ENCODE measurements around the gene FOXJ3.
"Not testable (repeated sequence)": the region's sequence is repeated elsewhere in the genome, so short reads cannot be mapped to it uniquely, and the experiment has no call there.

The FOXJ3 gene

DNA sequence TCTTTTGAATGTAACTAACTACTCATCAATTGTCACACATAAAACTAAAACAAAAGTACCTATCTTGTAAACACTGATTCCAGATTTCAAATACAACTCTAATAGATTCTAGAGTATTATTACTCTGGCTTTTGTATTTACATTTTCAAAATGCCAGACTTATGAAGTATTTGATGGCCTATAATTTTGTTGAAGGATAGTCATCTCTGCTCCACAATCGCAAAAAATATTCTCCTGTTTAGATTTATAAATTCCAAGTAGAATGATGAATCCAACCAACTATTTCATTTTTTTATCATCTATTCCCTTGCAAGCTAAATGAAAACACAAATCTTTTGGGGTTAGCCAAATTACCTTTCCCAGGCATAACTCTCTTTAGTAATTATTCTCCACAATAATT is 95.5 kb downstream of the FOXJ3 start:
- no peak for DNase-seq

DNA sequence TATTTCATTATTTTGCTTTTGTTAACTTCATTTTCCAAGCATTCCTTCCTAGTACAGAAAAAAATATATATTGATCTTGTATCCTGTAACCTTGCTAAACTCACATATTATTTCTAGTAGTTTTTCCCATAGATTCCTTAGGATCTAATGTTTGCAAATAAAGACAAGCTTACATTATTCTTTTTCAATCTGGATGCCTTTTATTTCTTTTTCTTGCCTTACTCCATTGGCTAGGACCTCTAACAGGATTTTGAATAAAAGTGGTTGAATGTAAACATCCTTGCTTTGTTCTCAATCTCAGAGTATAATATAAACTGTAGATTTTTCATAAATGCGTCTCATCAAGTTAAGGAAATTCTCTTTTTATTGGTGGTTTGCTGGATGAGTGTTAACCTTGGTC is 96.0 kb downstream of the FOXJ3 start:
- DNase-seq, result no peak

- DNase-seq, result no peak
Observed at GRCh38 chr1:42231253-42231652, 103.8 kb downstream of the FOXJ3 start.

DNA sequence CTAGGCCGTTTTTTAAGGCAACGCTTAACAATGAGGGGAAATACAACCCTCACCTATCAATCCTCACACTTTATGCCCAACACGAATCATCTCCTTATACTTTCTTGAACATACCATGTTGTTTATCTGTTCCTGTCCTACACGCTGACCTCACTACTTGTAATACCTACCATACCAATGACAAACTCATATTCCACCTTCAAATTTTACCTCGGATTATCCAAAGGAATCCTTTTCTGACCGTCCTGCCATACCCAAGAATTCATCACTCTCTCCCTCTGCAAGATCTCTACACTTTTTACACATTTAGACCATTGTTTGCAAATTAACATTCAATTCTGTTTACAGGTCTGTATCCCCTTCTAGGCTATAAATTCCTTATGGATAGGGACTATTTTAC is 106.1 kb downstream of the FOXJ3 start:
- no peak for DNase-seq

DNA sequence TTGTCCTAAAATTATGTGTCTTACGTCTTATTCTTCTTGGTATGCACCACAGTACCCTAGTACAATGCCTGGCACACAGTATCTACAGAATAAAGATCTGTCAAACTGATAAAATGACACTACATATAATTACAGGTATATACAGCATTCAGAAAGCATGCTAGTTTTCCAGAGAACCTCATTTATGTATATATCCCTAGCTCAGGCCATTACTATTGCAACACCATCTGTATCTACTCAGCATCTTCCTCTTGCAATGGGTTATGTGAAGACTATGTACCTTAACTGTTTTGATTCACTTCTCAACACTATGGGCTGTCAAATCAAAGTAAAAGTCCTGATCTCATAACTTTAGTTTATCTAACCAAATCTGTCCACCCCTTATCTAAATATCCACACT is 112.0 kb downstream of the FOXJ3 start:
- DNase-seq, result no peak

DNA sequence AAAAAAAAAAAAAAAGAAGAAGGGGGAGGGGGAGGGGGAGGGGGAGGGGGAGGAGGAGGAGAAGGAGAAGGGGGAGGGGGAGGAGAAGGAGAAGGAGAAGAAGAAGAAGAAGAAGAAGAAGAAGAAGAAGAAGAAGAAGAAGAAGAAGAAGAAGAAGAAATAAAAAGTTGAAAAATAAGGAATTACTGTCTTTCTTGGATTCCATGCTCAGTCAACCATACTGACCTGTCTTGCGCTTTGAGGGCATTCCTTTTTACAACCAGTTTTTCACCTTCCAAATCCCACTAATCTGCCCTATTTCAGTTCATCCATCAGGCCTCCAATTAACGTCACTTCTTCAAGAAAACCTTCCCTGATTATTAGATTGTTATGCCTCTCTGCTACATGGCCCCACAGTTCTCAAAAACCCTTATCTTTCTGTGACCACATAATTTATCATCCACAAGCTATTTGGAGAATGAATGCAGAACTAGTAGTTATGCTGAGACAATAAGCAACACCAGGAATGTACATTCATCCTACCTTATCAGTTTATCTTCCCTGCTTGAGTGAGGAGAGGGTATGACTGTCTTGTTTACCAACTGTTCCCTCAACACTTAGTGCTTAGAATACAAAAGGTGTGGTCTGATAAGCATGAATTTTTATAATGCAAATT is 113.0 kb downstream of the FOXJ3 start:
- no peak for DNase-seq

- no peak for DNase-seq
Observed at GRCh38 chr1:42221456-42221855, 113.6 kb downstream of the FOXJ3 start.

DNA sequence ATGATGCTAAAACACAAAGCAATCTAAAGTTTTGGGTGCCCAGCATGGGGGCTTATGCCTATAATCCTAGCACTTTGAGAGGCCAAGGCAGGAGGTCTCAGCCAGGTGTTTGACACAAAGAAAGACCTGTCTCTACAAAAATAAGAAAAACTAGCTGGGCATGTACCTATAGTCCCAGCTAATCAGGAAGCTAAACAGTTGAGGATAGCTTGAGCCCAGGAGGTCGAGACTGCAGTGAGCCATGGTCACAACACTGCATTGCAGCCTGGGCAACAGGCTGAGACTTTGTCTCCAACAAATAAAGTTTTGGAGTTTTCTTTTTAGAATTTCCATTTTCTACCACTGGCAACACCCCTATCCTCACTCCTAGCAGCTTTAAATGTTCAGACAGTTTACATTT is 115.4 kb downstream of the FOXJ3 start:
- DNase-seq, result no peak

DNA sequence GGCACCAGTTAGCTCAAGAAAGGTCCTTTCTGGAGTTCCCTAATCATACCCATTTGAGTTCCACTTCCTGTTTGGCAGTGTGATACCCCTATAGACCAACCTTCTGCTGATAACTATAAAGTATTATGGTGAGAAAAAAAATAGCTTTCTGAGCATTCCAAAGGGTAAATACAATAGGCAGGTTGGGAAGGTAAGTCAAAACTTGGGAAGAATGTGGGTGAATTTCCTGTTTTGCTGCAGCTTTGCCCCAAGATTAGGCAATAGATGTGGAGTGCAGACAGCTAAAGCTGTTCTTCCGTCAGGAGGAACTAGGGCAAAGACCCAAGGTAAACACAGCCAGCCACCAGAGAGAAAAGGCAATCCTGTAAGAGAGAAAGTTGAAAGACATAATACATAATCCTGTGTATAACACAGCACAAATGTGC is 120.6 kb downstream of the FOXJ3 start:
- no peak for DNase-seq

GRCh38 chr1:42211224-42211623 is 123.8 kb downstream of the FOXJ3 start:
- no peak for DNase-seq

- no peak for DNase-seq
Observed at GRCh38 chr1:42210421-42211133, 124.5 kb downstream of the FOXJ3 start.

- DNase-seq, result no peak
Observed at GRCh38 chr1:42209526-42210251, 125.3 kb downstream of the FOXJ3 start.

DNA sequence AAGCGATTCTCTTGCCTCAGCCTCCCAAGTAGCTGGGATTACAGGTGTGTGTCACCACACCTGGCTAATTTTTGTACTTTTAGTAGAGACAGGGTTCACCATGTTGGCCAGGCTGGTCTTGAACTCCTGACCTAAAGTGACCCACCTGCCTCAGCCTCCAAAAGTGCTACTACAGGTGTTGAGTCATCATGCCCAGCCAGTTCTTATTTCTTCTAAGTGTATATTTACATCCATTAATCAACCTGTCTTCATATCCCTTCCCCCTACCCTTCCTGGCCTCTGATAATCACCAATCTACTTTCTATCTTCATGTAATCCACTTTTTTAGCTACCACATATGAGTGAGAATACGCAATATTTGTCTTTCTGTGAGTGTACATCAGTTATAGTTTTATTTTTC is 128.1 kb downstream of the FOXJ3 start:
- DNase-seq, result not testable (repeated sequence)

DNA sequence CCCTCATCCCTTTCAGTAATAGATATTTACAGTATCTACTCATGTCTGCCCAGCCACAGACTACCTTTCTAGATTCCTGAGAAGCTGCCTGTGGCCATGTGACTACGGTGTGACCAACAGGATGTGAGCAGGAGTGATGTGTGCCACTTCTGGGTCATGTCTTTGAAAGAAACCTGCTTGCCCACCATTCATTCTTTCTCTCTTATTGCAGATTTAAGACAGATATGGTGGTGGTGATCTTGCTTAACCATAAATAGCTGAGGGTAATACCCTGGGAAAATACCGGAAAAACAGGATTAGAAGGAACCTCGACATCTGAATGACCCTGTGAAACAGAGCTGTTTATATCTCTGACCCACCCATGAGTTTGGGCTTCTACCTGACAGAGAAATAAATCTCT is 128.9 kb downstream of the FOXJ3 start:
- DNase-seq, result no peak

DNA sequence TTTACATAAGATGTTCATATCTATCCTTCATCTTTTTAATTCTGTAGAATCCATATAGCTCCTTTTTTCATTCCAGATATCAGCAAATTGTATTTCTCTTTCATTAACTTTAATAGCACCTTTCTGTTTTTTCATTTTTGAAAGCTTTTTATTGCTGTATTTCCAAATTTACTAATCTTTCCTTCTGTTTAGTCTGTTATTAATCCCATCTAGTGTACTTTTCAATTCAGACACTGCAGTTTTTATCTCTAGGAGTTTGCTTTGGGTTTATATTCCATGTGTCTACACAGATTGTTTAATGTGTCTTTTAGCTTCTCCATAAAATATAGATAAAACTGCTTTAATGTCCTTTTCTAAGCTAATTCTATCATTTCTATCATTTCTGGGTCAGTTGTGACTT is 133.0 kb downstream of the FOXJ3 start:
- no peak for DNase-seq

DNA sequence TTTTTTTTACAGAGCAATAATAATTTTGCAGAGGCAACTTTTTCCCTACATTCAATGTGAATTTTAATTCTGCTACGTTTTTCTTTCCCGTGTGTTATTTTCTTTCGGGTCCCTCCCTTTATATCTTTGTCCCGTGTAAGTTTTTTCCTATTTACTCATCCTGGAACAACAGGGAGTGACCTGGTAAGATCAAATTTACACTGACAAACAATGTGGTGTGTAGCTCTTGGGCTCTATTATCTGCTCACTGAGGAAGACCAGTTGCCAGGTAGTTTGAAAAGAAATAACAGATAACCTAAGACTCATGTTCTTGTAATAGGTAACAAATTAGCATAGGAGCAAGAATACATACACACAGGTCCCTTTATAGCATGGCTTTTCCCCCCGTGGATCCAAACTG is 136.8 kb downstream of the FOXJ3 start:
- no peak for DNase-seq

- no peak for DNase-seq
Observed at GRCh38 chr1:42195841-42196240, 139.2 kb downstream of the FOXJ3 start.

DNA sequence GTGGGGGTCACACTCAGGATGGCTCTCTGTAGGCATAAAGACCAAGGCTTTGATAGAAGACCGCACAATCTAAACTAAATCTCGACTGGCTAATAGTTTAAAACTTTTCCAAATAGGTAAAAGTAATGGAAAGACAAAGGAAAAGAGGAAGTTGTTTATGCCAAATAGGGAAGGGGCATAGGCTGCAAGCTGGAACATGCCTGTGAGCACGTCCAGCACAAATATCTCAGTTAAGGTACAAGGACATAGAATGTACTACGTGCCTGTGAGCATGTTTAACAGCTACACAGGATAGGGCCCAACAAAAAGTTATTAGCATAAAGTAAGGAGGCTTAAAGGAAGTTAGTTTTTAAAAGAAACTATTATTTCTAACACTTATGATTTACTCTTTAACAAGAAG is 142.9 kb downstream of the FOXJ3 start:
- DNase-seq, result no peak

DNA sequence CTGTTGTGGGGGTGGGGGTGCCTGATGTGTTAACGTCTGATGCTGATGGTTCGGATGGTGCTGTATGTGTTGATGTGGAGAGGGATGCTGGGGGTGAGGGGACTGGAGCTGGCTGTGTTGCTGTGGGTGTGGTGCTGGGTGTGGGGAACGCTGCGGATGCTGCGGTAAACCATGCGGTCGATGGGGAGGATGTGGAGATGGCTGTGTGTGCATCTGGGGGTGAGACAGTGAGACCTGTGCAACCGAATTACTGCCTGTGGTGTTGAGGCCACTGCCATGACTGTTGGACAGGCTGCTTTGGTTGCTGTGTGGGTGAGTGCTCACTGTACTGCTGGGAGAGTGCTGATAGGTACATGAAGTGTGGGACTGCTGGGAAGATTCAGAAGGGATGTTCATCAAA is 143.7 kb downstream of the FOXJ3 start:
- DNase-seq, result no peak

GRCh38 chr1:42189931-42190853 is 144.8 kb downstream of the FOXJ3 start:
- DNase-seq, result no peak

DNA sequence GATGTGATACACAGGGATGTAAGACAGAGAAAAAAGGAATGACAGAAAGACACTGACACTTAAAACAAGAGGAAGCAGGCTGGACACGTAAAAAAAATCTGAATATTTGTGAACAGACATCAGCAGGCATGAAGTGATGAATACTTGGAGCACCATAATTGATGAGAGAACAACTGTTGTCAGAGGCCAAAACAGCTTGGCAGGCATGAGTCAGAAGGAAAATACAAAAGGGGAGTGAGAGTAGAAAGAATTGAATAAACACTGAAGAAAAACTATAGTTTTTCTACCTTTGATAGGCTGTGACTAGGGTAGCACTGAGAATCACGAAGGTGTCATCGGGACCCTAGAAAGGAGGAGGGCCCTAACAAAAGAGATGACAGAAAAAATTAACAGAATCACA is 148.9 kb downstream of the FOXJ3 start:
- no peak for DNase-seq

- DNase-seq, result no peak
Observed at GRCh38 chr1:42184616-42185015, 150.4 kb downstream of the FOXJ3 start.

DNA sequence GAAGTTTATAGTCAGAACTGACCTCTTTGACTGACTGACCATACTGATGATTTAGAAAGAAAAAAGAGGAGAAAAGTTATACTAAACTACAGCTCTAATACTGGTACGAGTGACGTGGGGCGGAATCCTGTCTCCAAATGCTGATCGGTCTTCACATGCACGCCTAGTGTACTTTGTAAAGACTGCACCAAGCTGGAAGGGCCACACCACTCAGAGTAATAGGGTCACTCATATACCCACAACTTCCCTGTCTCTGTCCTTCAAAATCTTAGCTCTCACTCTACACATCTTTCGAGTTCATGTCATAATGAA is 151.1 kb downstream of the FOXJ3 start:
- no peak for DNase-seq

Measured in activated T-cell treated with anti-CD3 and anti-CD28 coated beads, Interleukin-2, amount 50 U/mL, for 1 hour (primary cell).